COLO668 (cell line): ENCODE data around the gene MRPL36.
"Not testable (repeated sequence)": the region's sequence is repeated elsewhere in the genome, so short reads cannot be mapped to it uniquely, and the experiment has no call there.

ENCODE experiments used
- DNase-seq: peaks from one replicate; lab custom pipeline; 2025; ENCODE audit not compliant: unreplicated experiment; lab: John Stamatoyannopoulos, UW

MRPL36 gene

GRCh38 chr5:1797103-1797800 is 2.4 kb downstream of the MRPL36 start:
- no peak for DNase-seq

GRCh38 chr5:1796371-1797102 is 3.1 kb downstream of the MRPL36 start:
- DNase-seq: no peak

- DNase-seq: no peak
Measured at GRCh38 chr5:1795931-1796330, 3.7 kb downstream of the MRPL36 start.

- no peak for DNase-seq
Measured at GRCh38 chr5:1795506-1795905, 4.1 kb downstream of the MRPL36 start.

- DNase-seq: no peak
Measured at GRCh38 chr5:1794901-1795290, 4.7 kb downstream of the MRPL36 start.

GRCh38 chr5:1793966-1794900 is 5.4 kb downstream of the MRPL36 start:
- DNase-seq: no peak

GRCh38 chr5:1793301-1793740 is 6.3 kb downstream of the MRPL36 start:
- DNase-seq: no peak

GRCh38 chr5:1792842-1793266 is 6.8 kb downstream of the MRPL36 start:
- DNase-seq: no peak

- DNase-seq: no peak
Measured at GRCh38 chr5:1791176-1791575, 8.5 kb downstream of the MRPL36 start.

GRCh38 chr5:1789834-1790471 is 9.7 kb downstream of the MRPL36 start:
- DNase-seq: no peak

- DNase-seq: not testable (repeated sequence)
Measured at GRCh38 chr5:1789438-1789833, 10.2 kb downstream of the MRPL36 start.

GRCh38 chr5:1788828-1789227 is 10.8 kb downstream of the MRPL36 start:
- no peak for DNase-seq

GRCh38 chr5:1788200-1788599 is 11.4 kb downstream of the MRPL36 start:
- no peak for DNase-seq

GRCh38 chr5:1787472-1788047 is 12.1 kb downstream of the MRPL36 start:
- DNase-seq: no peak

- no peak for DNase-seq
Measured at GRCh38 chr5:1786621-1787471, 12.8 kb downstream of the MRPL36 start.

- DNase-seq: no peak
Measured at GRCh38 chr5:1785984-1786383, 13.7 kb downstream of the MRPL36 start.

GRCh38 chr5:1785062-1785461 is 14.6 kb downstream of the MRPL36 start:
- no peak for DNase-seq

GRCh38 chr5:1784197-1785050 is 15.2 kb downstream of the MRPL36 start:
- DNase-seq: no peak

- DNase-seq: no peak
Measured at GRCh38 chr5:1783216-1783554, 16.5 kb downstream of the MRPL36 start.
